ENCODE results near the gene CANX.
"Not testable (repeated sequence)": the region's sequence is repeated elsewhere in the genome, so short reads cannot be mapped to it uniquely, and the experiment has no call there.

The CANX gene

GRCh38 chr5:179699616-179700237 lies 960 bp downstream of the CANX start:
- peak; percentile 50 for DNase-seq (ENCODE audit: low spot score)

- DNase-seq (ENCODE audit: low spot score) = peak; percentile 39
Observed at GRCh38 chr5:179700401-179700918, 1.7 kb downstream of the CANX start.

- no peak for DNase-seq (ENCODE audit: low spot score)
Observed at GRCh38 chr5:179716286-179716685, 17.5 kb downstream of the CANX start.

GRCh38 chr5:179720222-179720621 lies 21.5 kb downstream of the CANX start:
- DNase-seq (ENCODE audit: low spot score) = no peak

GRCh38 chr5:179724163-179724562 lies 25.4 kb downstream of the CANX start:
- DNase-seq (ENCODE audit: low spot score) = no peak

GRCh38 chr5:179727106-179727505 lies 28.3 kb downstream of the CANX start:
- no peak for DNase-seq (ENCODE audit: low spot score)

- no peak for DNase-seq (ENCODE audit: low spot score)
Observed at GRCh38 chr5:179729303-179729702, 30.5 kb downstream of the CANX start.

GRCh38 chr5:179729727-179730126 lies 31.0 kb downstream of the CANX start:
- DNase-seq (ENCODE audit: low spot score) = no peak

GRCh38 chr5:179730356-179730755 lies 31.6 kb downstream of the CANX start:
- no peak for DNase-seq (ENCODE audit: low spot score)

- DNase-seq (ENCODE audit: low spot score) = no peak
Observed at GRCh38 chr5:179730852-179731251, 32.1 kb downstream of the CANX start.

GRCh38 chr5:179731791-179732411 lies 33.1 kb downstream of the CANX start:
- no peak for DNase-seq (ENCODE audit: low spot score)

GRCh38 chr5:179732412-179732917 lies 33.7 kb downstream of the CANX start, which contains the start of gene MAML1:
MAML1 (plus strand) TSS chr5:179732822; CDS start chr5:179733113, 291 bp downstream.
- DNase-seq (ENCODE audit: low spot score) = peak; percentile 100

GRCh38 chr5:179732918-179733771 lies 34.4 kb downstream of the CANX start:
- peak; percentile 50 for DNase-seq (ENCODE audit: low spot score)

- DNase-seq (ENCODE audit: low spot score) = no peak
Observed at GRCh38 chr5:179733772-179734126, 35.0 kb downstream of the CANX start.

GRCh38 chr5:179734536-179735164 lies 35.9 kb downstream of the CANX start:
- DNase-seq (ENCODE audit: low spot score) = no peak

- no peak for DNase-seq (ENCODE audit: low spot score)
Observed at GRCh38 chr5:179738742-179739141, 40.0 kb downstream of the CANX start.

- not testable (repeated sequence) for DNase-seq (ENCODE audit: low spot score)
Observed at GRCh38 chr5:179744106-179744505, 45.3 kb downstream of the CANX start.

- DNase-seq (ENCODE audit: low spot score) = no peak
Observed at GRCh38 chr5:179746872-179747271, 48.1 kb downstream of the CANX start.

- no peak for DNase-seq (ENCODE audit: low spot score)
Observed at GRCh38 chr5:179747811-179748210, 49.0 kb downstream of the CANX start.

GRCh38 chr5:179749857-179750508 lies 51.2 kb downstream of the CANX start:
- no peak for DNase-seq (ENCODE audit: low spot score)

- DNase-seq (ENCODE audit: low spot score) = no peak
Observed at GRCh38 chr5:179753971-179754370, 55.2 kb downstream of the CANX start.

- DNase-seq (ENCODE audit: low spot score) = no peak
Observed at GRCh38 chr5:179755022-179755421, 56.3 kb downstream of the CANX start.

Data from hematopoietic multipotent progenitor cell treated with erythropoietin and hydrocortisone succinate and interleukin-3 and kit ligand, for 17 days (in vitro differentiated cells).